ENCODE measurements around the gene ADAM10.

The ADAM10 gene

GRCh38 chr15:58549013-58549784 lies 200.3 kb downstream of the ADAM10 start:
- no peak for DNase-seq

- DNase-seq: no peak
Observed at GRCh38 chr15:58548308-58549012, 201.0 kb downstream of the ADAM10 start.

GRCh38 chr15:58547628-58548307 lies 201.7 kb downstream of the ADAM10 start:
- DNase-seq: no peak

- no peak for DNase-seq
Observed at GRCh38 chr15:58546635-58547627, 202.6 kb downstream of the ADAM10 start.

- DNase-seq: no peak
Observed at GRCh38 chr15:58546066-58546591, 203.4 kb downstream of the ADAM10 start.

GRCh38 chr15:58545307-58546065 lies 204.0 kb downstream of the ADAM10 start:
- no peak for DNase-seq

GRCh38 chr15:58544756-58545155 lies 204.8 kb downstream of the ADAM10 start:
- DNase-seq: no peak

- no peak for DNase-seq
Observed at GRCh38 chr15:58543664-58544335, 205.7 kb downstream of the ADAM10 start.

GRCh38 chr15:58541410-58542087 lies 208.0 kb downstream of the ADAM10 start:
- DNase-seq: no peak

- no peak for DNase-seq
Observed at GRCh38 chr15:58539548-58539947, 210.0 kb downstream of the ADAM10 start.

- no peak for DNase-seq
Observed at GRCh38 chr15:58538901-58539300, 210.6 kb downstream of the ADAM10 start.
